Smooth muscle cell of trachea (primary cell): ENCODE measurements around the gene SIX5. TPM values are rescaled to one million over a fixed set of nuclear protein-coding genes. Genes with fewer than 3 reads are reported as not detected.

Experiments
- total RNA-seq: library from RNA; depleted of rRNA; stranded (reverse); fragments of >200 nt; gene quantifications from 2 replicates; pipeline ENCODE4 v1.2.1, GENCODE V29; 2014

SIX5 gene
- 11.2 and 18.9 TPM in 2 replicates for total RNA-seq

DNA sequence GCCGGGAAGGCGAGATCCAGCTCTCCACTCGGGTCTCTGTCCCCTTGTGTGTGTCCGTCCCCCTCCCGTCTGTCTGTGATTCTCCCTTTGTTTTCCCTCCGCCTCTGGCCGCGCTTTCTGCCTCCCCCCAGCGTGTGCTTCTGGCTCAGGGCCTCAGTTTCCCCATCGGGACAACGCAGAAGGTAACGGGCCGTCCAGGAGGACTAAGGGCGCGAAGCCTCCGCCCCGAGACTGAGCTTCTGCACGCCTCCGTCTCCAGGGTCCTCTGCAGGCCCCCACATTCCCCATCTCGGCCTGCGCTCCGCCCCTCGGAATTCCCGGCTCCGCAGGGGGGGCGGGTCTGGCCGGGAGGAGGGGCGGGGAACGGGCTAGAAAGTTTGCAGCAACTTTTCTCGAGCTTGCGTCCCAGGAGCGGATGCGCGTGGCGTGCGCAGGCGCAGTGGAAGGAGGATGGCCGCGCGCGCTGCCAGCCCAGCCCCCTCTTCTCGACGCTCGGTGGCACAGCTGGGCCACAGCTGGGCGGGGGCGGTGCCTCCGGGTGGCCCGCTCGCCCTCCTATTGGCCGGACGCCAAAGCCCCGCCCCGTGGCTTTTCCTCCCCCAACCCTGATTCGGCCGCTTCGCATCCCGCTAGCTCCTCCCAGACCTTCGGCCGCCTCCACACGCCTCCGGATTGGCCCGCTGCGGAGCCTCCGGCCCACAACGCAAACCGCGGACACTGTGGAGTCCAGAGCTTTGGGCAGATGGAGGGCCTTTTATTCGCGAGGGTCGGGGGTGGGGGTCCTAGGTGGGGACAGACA, at the start of gene SIX5:
Gene SIX5, minus strand, starts transcription at position 269 of the 799 bp plus-strand sequence. CDS start 408 bp downstream, outside the sequence.

DNA sequence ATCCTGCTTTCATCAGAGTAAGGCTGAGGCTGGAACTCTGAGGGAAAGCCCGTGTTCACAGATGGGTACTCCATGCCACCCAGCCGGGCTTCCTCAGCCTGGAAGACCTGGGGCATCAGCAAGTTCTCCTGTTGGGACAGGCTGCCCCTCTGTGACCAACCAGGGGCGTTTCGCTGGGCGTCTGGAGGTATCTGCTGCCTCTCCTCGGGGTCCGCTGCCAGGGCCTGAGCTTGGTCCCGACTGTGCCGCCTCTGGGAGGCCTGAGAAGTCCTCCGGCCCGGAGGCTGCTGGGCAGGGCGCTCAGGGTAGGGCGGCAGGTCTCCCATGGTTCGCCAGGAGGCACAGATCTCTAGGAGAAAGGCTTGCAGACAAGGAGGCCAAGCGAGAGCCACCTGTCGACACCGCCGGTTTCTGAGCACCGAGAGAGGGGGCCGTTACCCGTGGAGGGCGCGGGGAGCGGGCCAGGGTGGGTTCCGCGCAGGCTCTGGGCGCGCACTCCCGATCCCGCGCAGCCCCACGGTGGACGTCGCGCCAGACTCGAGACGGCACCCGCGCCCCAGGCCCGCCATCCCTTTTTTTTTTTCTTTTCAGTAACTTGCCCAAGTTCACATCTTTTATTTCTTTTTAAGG, 45.9 kb upstream of the SIX5 start, which contains the start of gene RSPH6A:
Gene RSPH6A, minus strand, starts transcription at position 458 of the 630 bp plus-strand sequence. Its CDS starts 132 bp downstream, at position 326.

DNA sequence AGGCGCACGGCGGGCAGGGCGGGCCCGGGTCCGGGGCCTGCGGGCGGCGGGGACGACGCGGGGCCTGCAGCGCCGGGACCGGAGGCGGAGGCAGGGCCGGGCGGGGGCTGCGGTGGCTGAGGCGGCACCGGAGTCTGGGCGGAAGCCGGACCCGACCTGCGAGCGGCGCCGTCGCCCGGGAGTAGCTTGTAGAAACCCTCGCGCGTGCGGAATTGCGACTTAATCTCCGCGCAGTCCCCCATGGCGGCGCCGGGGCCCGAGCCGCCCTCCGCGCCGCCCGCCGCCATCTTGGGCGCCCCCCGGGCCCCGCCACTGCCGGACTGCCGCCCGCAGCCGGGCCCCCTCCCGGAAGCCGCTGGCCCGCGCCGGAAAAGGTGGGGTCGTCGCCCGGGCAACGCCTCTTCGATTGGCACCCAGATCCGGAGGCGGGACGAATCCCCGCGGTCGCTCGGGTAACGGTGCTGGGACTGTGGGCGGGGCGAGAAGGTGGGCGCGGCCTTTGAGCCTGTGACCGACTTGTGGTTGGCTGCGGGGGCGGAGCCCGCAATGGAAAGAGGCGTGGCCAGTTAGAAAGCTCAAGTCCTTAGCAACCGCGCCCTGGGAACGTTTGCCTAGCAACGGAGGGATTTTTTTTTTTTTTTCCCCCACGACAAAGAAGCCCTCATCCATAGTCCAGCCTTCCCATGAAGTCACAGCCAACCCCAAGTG, 23.6 kb upstream of the SIX5 start, which contains the start of gene DMWD:
Gene DMWD, minus strand, starts transcription at position 376 of the 708 bp plus-strand sequence. Its CDS starts 89 bp downstream, at position 287.

DNA sequence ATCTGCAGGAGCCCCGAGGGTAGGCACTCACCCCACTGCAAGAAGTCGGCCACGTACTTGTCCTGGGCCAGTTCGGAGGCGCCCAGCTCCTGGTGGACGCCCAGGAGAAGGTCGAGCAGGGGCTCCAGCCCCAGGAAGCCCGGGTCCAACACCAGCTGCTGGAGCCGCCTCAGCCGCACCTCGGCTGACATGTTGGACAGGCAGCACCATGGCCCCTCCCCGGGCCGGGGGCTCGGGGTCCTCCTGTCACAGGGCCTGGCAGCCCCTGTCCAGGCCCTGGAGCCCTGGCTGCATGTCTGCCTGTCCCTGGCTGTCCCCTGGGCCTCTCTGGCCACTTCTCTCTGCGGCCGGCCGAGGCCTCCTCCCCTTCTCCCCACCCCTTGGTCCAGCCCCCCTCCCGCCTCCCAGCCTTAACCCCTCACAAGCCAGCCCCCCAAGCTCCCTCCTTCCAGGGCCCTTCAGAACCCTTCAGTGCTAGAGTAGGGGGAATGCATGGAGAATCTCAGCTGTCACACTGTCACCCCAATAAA, 13.2 kb upstream of the SIX5 start, which contains the start of gene DMPK:
Gene DMPK, minus strand, starts transcription at position 329 of the 530 bp plus-strand sequence. Its CDS starts 138 bp downstream, at position 191.

DNA sequence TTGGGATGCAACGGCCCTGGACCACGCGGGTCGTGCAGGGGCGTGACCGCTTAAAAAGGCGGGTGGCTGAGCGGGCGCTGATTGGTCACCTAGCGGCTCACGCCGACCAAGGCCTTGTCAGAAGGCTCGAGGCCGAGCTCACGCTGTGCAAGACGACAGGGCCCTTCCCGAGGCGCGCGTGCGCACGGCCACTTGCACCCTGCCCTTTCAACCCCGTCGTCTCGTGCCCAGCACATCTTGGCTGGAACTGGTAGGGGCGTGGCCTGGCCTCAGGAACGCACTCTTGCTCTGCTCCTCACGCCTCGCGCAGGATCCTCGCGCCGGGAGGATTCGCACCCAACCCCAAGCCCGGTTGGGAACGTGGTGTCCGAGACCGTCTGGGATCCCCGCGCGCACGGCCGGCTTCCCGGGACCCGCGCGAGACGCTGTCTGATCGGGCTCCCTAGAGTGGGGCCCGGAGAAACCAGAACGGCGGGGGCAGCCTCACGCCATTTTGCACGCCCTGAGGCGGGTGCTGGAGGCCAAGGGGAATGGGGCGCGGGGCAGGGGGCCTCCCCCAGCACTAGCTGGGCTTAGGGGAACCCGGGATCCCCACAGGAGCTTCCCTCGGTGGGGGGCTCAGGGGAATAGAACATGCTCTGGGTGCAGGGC, 35.8 kb downstream of the SIX5 start, which contains the start of gene MEIOSIN:
Gene MEIOSIN, plus strand, starts transcription at position 280 of the 651 bp plus-strand sequence. CDS start 1,938 bp downstream, outside the sequence.

DNA sequence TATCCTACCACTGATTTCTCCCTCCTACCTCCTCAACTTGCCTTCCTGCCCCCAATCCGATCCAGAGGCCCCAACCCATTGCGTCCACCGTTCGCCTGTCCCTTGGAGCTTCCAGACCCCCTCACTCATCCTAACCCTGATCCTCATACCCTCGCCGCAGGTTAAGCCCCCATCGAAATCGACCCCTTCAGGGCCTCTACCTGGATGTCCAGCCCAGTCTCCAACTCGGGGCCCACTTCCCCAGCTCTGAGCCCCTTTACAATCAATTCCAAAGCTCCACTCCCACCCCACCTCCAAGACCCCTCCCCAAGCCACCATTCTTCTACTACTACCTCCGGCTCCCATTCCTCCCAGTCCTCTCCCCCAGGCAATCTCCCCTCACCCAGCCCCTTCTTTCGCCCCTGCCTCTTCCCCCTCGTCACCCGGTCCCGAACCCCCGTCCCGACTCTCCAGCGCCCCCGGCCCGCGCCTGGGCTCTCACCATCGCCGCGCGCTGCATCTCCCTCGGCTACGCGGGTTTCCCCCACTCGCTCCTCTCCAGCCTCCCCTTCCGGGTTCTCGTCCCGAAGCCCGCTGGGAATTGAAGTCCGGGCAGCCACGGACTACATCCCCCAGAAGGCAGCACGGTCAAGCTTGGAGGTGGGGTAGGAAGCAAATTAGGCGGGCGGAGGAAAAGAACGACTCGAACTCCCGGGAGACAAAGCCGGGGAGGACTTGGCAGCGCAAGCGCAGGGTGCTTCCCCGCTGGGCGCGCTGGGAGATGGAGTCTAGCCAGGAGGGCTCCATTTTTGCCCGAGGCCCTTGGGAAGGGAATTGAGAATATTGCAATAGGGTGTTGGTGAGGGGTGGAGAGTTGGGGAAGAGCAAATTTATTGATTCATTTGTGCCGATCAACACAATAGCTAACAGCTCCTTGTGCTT, 38.4 kb downstream of the SIX5 start, which contains the start of gene FBXO46:
Gene FBXO46, minus strand, starts transcription at position 529 of the 921 bp plus-strand sequence. CDS start 17,401 bp downstream, outside the sequence.

Other genes with a start within 250 kb of the SIX5 start
- 5.5 and 6.5 TPM in 2 replicates for gene OPA3, start 184.4 kb downstream of the SIX5 start, total RNA-seq
- 0.17 and 0.73 TPM in 2 replicates for gene GPR4, start 167.0 kb downstream of the SIX5 start, total RNA-seq
- gene EML2, start 129.9 kb downstream of the SIX5 start, total RNA-seq, result 38.3 and 63.5 TPM in 2 replicates
- gene GIPR, start 101.0 kb downstream of the SIX5 start, total RNA-seq, result 0.29 TPM in 1 of 2 replicates, not detected in the other
- 228 and 382 TPM in 2 replicates for gene SNRPD2, start 77.3 kb downstream of the SIX5 start, total RNA-seq
- 9.6 and 11.1 TPM in 2 replicates for gene QPCTL, start 76.6 kb downstream of the SIX5 start, total RNA-seq
- 5.2 and 9.1 TPM in 2 replicates for gene FBXO46, start 38.4 kb downstream of the SIX5 start, total RNA-seq
- gene MEIOSIN, start 35.8 kb downstream of the SIX5 start, total RNA-seq, result not detected in 2 replicates
- gene DMPK, start 13.2 kb upstream of the SIX5 start, total RNA-seq, result 27.3 and 94.1 TPM in 2 replicates
- 38.8 and 43.2 TPM in 2 replicates for gene DMWD, start 23.6 kb upstream of the SIX5 start, total RNA-seq
- 0.15 and 0.17 TPM in 2 replicates for gene RSPH6A, start 46.1 kb upstream of the SIX5 start, total RNA-seq
- 36.5 and 42.3 TPM in 2 replicates for gene SYMPK, start 93.9 kb upstream of the SIX5 start, total RNA-seq
- not detected in 2 replicates for gene FOXA3, start 95.1 kb upstream of the SIX5 start, total RNA-seq
- gene IRF2BP1, start 116.9 kb upstream of the SIX5 start, total RNA-seq, result 27.5 and 43.8 TPM in 2 replicates
- gene MYPOP, start 133.4 kb upstream of the SIX5 start, total RNA-seq, result 2.5 and 2.8 TPM in 2 replicates
- gene NANOS2, start 145.5 kb upstream of the SIX5 start, total RNA-seq, result not detected in 2 replicates
- not detected in 2 replicates for gene NOVA2, start 204.6 kb upstream of the SIX5 start, total RNA-seq
- gene CCDC61, start 226.2 kb upstream of the SIX5 start, total RNA-seq, result 6.1 and 8.6 TPM in 2 replicates